Iris pigment epithelial cell (primary cell): ENCODE measurements around the gene ALKBH4.
"Not testable (repeated sequence)": the region's sequence is repeated elsewhere in the genome, so short reads cannot be mapped to it uniquely, and the experiment has no call there.

Experiments
- DNase-seq: peaks from one replicate; pipeline ENCODE4 v3.0.0-alpha.2; 2011; ENCODE audit warnings: low read depth

The ALKBH4 gene

GRCh38 chr7:102454932-102455331, 9.7 kb downstream of the ALKBH4 start:
- not testable (repeated sequence) for DNase-seq

DNA sequence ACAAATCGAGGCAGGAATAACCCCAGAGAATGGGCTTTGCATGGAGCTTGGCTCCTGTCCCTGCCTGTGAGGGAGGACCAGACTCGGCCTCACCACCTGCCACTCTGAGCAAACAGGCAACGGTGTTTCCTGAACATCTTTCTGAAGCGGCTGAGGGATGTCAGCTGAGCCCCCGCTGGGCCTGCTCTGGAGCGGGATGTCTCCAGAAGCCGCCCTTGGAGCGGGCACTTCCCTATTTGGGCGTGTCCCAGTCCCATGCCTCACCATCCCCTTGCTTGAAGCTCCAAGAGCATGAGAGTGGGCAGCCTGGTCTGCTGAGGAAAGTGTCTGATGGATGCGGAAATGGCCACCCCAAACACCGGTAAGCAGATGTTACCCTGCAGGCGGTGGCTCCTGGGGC, 10.2 kb downstream of the ALKBH4 start:
- no peak for DNase-seq

- no peak for DNase-seq
These were observed 11.3 kb downstream of the ALKBH4 start for GRCh38 chr7:102453319-102453718.

GRCh38 chr7:102452451-102452850, 12.2 kb downstream of the ALKBH4 start:
- no peak for DNase-seq

- DNase-seq: no peak
These were observed 13.2 kb downstream of the ALKBH4 start for GRCh38 chr7:102451371-102452054.

DNA sequence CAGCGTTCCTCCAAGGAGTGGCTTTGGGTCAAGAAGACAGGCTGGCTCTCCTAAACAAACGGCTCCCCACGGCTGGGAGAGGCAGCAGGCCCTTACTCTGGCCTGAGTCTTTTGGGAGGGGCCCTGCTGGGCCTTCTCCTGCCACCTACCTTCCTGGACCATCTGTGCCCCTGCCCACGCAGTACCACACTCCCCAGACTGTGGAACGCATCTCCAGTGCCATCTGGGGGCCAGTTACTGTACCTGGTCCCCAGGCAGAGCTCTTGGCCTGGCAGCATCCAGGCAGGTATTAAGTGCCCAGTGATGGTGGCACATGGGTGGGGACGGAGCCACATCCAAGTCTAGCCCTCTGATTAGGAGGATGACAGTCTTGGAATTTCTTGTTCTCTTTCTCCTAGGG, 14.4 kb downstream of the ALKBH4 start:
- no peak for DNase-seq

GRCh38 chr7:102449136-102449535, 15.5 kb downstream of the ALKBH4 start:
- DNase-seq: no peak

DNA sequence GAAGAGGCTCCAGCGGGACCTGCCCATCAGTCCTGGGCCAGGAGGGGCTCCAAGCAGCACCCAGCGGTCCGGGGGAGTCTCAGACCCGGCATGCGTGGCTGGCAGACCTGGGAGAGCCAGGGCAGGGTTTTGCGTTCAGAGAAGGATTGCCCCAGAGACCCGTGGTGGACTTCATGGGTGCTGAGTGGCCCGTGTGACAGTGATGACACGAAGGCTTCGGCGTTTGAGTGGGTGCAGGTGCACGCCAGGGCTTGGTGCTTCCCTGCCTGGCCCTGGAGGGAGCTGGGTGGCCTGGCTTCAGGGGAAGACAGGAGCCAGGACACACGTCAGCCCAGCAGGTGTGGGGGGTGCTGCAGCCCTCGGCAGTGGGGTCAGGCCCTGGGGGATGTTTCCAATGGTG, 17.4 kb downstream of the ALKBH4 start:
- no peak for DNase-seq

GRCh38 chr7:102446387-102447156, 18.1 kb downstream of the ALKBH4 start:
- no peak for DNase-seq

DNA sequence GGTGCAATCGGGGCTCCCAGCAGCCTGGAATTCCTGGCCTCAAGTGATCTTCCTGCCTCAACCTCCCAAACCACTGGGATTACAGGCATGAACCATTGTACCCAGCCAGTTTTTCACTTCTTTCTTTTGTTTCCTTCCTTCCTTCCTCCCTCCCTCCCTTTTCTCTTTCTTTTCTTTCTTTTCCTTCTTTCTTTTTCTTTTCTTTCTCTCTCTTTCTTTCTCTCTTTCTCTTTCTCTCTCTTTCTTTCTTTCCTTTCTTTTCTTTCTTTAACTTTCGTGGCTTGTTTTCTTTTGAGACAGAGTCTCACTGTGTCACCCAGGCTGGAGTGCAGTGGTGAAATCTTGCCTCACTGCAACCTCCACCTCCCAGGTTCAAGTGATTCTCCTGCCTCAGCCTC, 19.0 kb downstream of the ALKBH4 start:
- no peak for DNase-seq

- no peak for DNase-seq
These were observed 19.5 kb downstream of the ALKBH4 start for GRCh38 chr7:102444961-102445673.

GRCh38 chr7:102439963-102440795, 24.5 kb downstream of the ALKBH4 start:
- peak; percentile 75 for DNase-seq

GRCh38 chr7:102436118-102436517, 28.5 kb downstream of the ALKBH4 start:
- DNase-seq: no peak

GRCh38 chr7:102434039-102434486, 30.6 kb downstream of the ALKBH4 start:
- DNase-seq: peak; percentile 55

DNA sequence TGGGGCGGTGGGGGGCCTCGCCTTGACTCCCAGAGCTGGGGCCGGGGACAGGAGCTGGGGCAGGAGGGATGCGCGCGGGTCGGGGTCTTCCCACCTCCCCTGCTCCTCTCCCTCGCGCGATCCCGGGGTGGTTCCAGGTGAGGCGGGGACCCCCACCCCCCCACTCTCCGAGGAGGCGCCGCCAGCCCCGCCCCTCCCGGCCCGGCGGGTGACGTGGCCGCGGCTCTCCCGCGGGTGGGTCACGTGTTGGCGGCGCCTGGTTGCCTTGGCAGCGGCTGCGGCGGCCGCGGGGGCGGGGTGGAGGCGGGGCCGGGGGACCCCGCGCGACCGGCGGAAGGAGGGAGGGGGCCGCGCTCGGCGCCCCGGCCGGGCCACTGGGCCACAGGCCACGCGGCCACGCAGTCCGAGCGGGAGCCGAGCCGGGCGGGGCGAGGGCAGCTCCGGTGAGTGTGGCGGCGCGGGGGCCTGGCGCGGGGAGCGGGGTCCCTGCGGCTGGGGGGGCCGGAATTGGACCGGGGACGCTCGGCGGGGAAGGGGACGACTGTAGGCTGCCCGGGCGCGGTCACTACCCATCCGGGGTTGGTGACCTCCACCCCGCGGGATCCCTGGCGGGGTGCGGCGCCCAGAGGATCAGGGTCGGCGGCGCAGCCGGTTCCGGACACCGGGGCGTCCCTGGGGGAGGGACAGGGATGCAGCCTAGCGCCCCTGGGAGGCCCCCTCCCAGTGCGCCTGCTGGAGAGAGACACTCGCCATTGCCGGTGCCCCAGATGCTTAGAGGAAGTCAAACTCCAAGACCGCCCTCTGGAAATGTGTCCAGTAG, 31.2 kb downstream of the ALKBH4 start, which contains the start of gene ORAI2:
Gene ORAI2, plus strand, starts transcription at position 357 of the 820 bp plus-strand sequence. CDS start 5,382 bp downstream, outside the sequence.
- peak; percentile 58 for DNase-seq

DNA sequence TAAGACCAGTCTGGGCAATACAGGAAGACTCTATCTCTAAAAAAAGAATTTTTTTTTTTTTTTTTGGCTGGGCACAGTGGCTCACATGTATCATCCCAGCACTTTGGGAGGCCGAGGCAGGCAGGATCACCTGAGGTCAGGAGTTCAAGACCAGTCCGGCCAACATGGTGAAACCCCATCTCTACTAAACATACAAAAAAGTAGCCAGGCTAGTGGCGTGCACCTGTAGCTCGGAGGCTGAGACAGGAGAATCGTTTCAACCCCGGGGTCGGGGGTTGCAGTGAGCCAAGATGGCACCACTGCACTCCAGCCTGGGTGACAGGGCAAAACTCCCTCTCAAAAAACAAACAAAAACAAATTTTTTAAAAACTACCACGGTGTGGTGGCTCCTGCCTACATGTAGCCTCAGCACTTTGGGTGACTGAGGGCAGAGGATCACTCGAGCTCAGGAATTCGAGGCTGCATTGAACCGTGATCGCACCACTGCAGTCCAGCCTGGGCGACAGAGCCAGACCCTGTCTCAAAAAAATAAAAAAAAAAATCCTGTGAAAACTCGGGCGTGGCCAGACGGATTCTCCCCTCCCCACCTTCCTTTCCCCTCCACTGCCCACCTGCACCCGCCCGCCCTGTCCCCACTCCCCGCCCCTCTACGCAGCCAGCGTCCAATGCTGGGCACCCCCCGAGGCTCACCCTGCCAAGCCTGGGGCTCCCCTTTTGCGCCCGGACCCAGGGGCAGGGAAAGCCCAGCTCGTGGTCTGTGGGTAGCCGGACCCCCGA, 32.0 kb downstream of the ALKBH4 start:
- no peak for DNase-seq

- DNase-seq: no peak
These were observed 32.9 kb downstream of the ALKBH4 start for GRCh38 chr7:102431617-102432298.

DNA sequence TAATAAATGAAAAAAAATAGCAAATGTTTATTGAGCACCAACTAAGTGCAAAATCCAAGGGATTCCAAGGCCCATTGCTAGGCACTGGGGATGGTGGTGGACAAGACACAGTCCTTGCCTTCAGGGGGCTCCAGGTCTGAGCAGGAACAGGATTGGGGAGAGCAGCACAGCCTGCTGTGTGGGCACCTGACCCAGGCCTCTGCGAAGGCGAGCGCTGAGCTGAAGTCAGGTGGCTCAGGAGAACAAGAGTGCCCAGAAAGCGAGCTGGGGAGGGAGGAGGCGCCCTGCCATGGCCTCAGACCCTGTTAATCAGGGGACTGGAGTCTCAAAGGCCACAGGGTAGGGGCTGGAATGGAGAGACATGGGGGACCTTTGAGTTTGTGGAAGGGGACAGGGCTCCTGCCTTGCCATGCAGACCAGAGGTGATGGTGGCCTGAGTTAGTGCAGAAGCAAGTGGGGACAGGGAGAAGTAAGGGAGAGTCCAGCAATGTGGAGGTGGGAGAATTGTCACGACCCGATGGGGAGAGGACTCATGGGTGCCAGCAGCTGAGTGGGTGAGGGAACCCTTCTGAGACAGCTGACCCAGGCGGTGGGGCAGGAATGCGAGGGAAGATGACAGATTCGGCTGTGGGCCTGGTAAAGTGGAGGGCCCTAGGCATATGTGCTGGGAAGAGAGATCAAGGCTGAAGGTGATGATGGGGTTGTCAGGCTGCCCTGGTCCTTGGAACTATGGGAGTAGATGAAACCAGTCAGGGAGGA, 35.3 kb downstream of the ALKBH4 start:
- DNase-seq: no peak

- no peak for DNase-seq
These were observed 37.7 kb downstream of the ALKBH4 start for GRCh38 chr7:102427019-102427405.
